SK-N-SH (cell line): ENCODE data around the gene ANKRD18B. TPM values are rescaled to one million over a fixed set of nuclear protein-coding genes. Genes with fewer than 3 reads are reported as not detected.
"Not testable (repeated sequence)": the region's sequence is repeated elsewhere in the genome, so short reads cannot be mapped to it uniquely, and the experiment has no call there.

Experiments used
- CTCF ChIA-PET: fragments of 300-600, 350-600 bp; formaldehyde crosslinking; extraction: SDS; loops from one replicate; lab custom pipeline; 2021; lab: Yijun Ruan, JAX
- POLR2A ChIA-PET: fragments of 350-600 bp; sonication (Branson Sonifier 250); formaldehyde crosslinking; extraction: SDS; loops from one replicate; lab custom pipeline; 2020; ENCODE audit warnings: antibody characterized with exemption, inconsistent platforms; lab: Yijun Ruan, JAX
- DNase-seq: peaks from one replicate; pipeline ENCODE4 v3.0.0; 2012
- H2AFZ ChIP-seq: fragments of 200-600 bp; sonication (generic); 2 replicates; pipeline ENCODE4 v1.8.1; 2016; ENCODE audit warnings: antibody characterized with exemption, mild to moderate bottlenecking, low read depth
- H3F3A ChIP-seq: fragments of 200-600 bp; sonication (generic); replicated peaks from 2 replicates; pipeline ENCODE3; 2016; ENCODE audit warnings: antibody characterized with exemption, mild to moderate bottlenecking; ENCODE audit not compliant: insufficient read depth
- H3K27ac ChIP-seq, 2 experiments: fragments of 200-500 bp in 1 of 2; fragments of 200-600 bp in 1 of 2; sonication (Bioruptor generic) in 1 of 2; sonication (generic), shearing (Covaris generic) in 1 of 2; 2 replicates each; pipeline versions ENCODE4 v1.5.1 to v1.6.1; 2014 to 2016; ENCODE audit warnings: low read depth in 2 of 2, inconsistent platforms in 1 of 2, low read length in 1 of 2, mild to moderate bottlenecking in 1 of 2, mixed read lengths in 1 of 2
- H3K27me3 ChIP-seq: fragments of 200-600 bp; sonication (generic), shearing (Covaris generic); 2 replicates; pipeline ENCODE4 v1.6.1; 2016; ENCODE audit warnings: mixed run types; ENCODE audit not compliant: insufficient read depth
- H3K36me3 ChIP-seq, 2 experiments: fragments of 200-500 bp in 1 of 2; fragments of 200-600 bp in 1 of 2; sonication (Bioruptor generic) in 1 of 2; sonication (generic) in 1 of 2; replicated peaks in 1 of 2; 2 replicates each; pipeline versions ENCODE3 to v1.5.1; 2014 to 2016; ENCODE audit warnings: low read length in 1 of 2, mild to moderate bottlenecking in 1 of 2; ENCODE audit not compliant: insufficient read depth in 2 of 2, control insufficient read depth in 1 of 2
- H3K4me1 ChIP-seq, 2 experiments: fragments of 200-500 bp in 1 of 2; fragments of 200-600 bp in 1 of 2; sonication (Bioruptor generic) in 1 of 2; sonication (generic), shearing (Covaris generic) in 1 of 2; 2 replicates each; pipeline versions ENCODE4 v1.5.1 to v1.6.1; 2014 to 2016; ENCODE audit warnings: low read depth in 1 of 2, low read length in 1 of 2, mixed run types in 1 of 2; ENCODE audit not compliant: insufficient read depth in 2 of 2, control insufficient read depth in 1 of 2
- H3K4me2 ChIP-seq: fragments of 200-600 bp; sonication (generic), shearing (Covaris generic); 2 replicates; pipeline ENCODE4 v1.6.1; 2017; ENCODE audit warnings: mixed run types
- H3K4me3 ChIP-seq, 2 experiments: fragments of 200-500 bp in 1 of 2; fragments of 200-600 bp in 1 of 2; sonication (Bioruptor generic) in 1 of 2; sonication (generic), shearing (Covaris generic) in 1 of 2; 2 replicates each; pipeline versions ENCODE4 v1.5.1 to v1.8.1; 2014 to 2016; ENCODE audit warnings: low read depth in 2 of 2, inconsistent platforms in 1 of 2, low read length in 1 of 2, mild to moderate bottlenecking in 1 of 2, mixed read lengths in 1 of 2, moderate library complexity in 1 of 2
- H3K79me2 ChIP-seq: fragments of 200-600 bp; sonication (generic); 2 replicates; pipeline ENCODE4 v1.8.1; 2017; ENCODE audit warnings: mild to moderate bottlenecking; ENCODE audit not compliant: insufficient read depth
- H3K9ac ChIP-seq: fragments of 200-600 bp; sonication (generic); 2 replicates; pipeline ENCODE4 v1.6.1; 2017; ENCODE audit warnings: mixed run types
- H3K9me2 ChIP-seq: fragments of 200-600 bp; sonication (generic); 2 replicates; pipeline ENCODE4 v1.6.1; 2017; ENCODE audit warnings: mixed run types
- H3K9me3 ChIP-seq: fragments of 200-600 bp; sonication (generic); 2 replicates; pipeline ENCODE4 v1.6.1; 2017; ENCODE audit warnings: mixed run types, mild to moderate bottlenecking, moderate library complexity
- H4K20me1 ChIP-seq: fragments of 200-600 bp; sonication (generic); 2 replicates; pipeline ENCODE4 v1.6.1; 2017; ENCODE audit warnings: mild to moderate bottlenecking, mixed run types; ENCODE audit not compliant: insufficient read depth
- WGBS: methylation state at CpG from one replicate; pipeline ENCODE4 v1.1.6; 2017; ENCODE audit warnings: low lambda C conversion rate; 5-methylcytosine and 5-hydroxymethylcytosine counted together
- polyA plus RNA-seq, 3 experiments: library from polyadenylated mRNA; depleted of rRNA; stranded (reverse); fragments of >200 nt; gene quantifications; 2 replicates each; pipeline ENCODE4 v1.2.3, GENCODE V29; 2012

The ANKRD18B gene
- polyA plus RNA-seq, 1 of the 3 experiments (the other 2 are of a cell fraction): 2.3 TPM

DNA sequence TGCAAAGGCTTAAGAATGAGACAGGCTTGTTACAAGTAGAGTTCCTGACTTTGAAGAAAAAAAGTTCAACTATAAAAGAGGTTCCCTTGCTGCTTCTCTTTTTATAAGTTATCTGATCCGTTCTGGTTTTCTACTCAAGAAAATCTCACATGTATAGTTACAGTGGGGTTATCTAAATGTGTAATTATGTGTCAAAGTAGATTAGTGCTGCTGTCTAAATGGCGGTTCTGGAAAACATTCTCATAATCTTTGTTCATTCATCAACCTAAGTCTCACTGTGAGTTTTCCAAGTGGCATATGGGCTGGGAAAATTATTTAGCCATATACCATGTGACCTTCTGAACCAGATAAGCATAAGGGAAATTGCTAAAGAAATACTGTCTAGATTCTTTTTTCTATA, 21.7 kb downstream of the ANKRD18B start:
- DNase-seq, H3F3A ChIP-seq, H3K9ac ChIP-seq, H3K9me2 ChIP-seq, H3K27ac ChIP-seq, H3K9me3 ChIP-seq, H3K4me1 ChIP-seq, CTCF ChIA-PET, H3K36me3 ChIP-seq, H3K4me2 ChIP-seq, H3K4me3 ChIP-seq, POLR2A ChIA-PET, H2AFZ ChIP-seq, H3K27me3 ChIP-seq, H4K20me1 ChIP-seq, H3K79me2 ChIP-seq: not testable (repeated sequence)
- WGBS: 55% methylated on average over 2 of the region's 2 CpGs

DNA sequence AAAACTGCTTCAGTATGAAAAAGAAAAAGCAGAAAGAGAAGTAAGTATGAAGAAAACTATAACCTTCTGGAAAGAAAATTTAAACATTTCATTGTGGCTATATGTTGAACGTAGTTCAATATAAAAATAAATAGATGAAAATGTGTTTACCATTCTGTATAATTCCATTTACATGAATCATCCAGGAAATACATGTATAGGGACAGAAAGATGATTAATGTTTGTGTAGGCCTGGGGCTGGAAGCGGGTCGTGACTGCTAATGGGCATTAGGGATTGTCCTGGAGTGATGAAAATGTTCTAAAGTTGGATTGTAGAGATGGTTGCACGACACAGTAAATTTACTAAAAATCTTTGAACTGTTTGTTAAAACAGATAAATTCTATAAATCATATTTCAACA, 24.8 kb downstream of the ANKRD18B start:
- DNase-seq, H2AFZ ChIP-seq, H3K36me3 ChIP-seq, H3K9ac ChIP-seq, H3F3A ChIP-seq, H3K9me2 ChIP-seq, H3K9me3 ChIP-seq, H3K79me2 ChIP-seq, H3K4me1 ChIP-seq, H4K20me1 ChIP-seq, H3K27me3 ChIP-seq, POLR2A ChIA-PET, CTCF ChIA-PET, H3K4me3 ChIP-seq, H3K4me2 ChIP-seq: not testable (repeated sequence)
- WGBS: 71% methylated on average over 4 of the region's 4 CpGs
- H3K27ac ChIP-seq: peak overlapping the region in 1 of 2 experiments; percentile 45; a peak in 1 of 4 replicates

DNA sequence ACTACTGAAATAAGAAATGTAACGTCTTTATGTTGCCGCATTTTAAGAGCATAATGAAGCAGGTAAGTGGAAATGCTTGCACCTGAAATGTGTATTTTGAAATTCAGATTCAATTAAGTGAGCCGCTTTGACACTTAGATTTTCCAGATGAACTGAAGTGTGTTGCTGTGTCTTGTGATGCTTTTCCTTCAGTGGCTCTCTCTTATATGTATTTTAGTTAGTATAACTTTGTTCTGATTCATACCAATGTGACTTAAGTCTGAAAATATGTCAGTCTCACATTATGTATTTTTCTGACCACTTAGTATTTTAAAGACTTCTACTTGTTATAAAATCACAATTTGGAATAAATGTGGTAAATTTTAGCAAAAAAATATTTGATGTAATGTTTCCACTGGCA, 25.4 kb downstream of the ANKRD18B start:
- H3K4me2 ChIP-seq, POLR2A ChIA-PET: not testable (repeated sequence)

DNA sequence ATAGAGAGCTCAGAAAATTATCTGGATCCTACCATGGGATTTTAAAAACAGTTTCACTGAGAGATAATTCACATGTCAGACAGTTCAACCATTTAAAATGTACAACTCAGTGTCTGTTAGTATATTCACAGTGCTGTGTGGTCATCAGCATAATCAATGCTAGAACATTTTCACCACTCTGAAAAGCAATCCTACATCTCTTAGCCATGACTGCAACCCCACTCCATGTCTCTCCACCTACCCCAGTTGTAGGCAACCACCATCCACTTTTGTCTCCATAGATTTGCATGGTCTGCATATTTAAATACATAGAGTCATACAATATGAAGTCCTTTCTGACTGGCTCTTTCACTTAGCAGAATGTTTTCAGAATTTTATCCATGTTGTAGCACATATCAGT, 27.1 kb downstream of the ANKRD18B start:
- H3K79me2 ChIP-seq, H3K4me1 ChIP-seq, H3K4me2 ChIP-seq, H2AFZ ChIP-seq, H3K9ac ChIP-seq, H3K27ac ChIP-seq, H4K20me1 ChIP-seq, H3K36me3 ChIP-seq, H3K4me3 ChIP-seq, H3F3A ChIP-seq, H3K9me2 ChIP-seq, H3K27me3 ChIP-seq, CTCF ChIA-PET, H3K9me3 ChIP-seq, DNase-seq, POLR2A ChIA-PET: not testable (repeated sequence)

More for the DNA sequence above, 25.4 kb downstream of the ANKRD18B start:
- H2AFZ ChIP-seq, H3K36me3 ChIP-seq, CTCF ChIA-PET, H4K20me1 ChIP-seq, H3K4me1 ChIP-seq, H3K4me3 ChIP-seq, H3K9me2 ChIP-seq, H3K79me2 ChIP-seq, DNase-seq, H3K27me3 ChIP-seq, H3K9me3 ChIP-seq, H3K9ac ChIP-seq, H3F3A ChIP-seq: not testable (repeated sequence)
- H3K27ac ChIP-seq: peak overlapping the region in 1 of 2 experiments; percentile 45; a peak in 2 of 4 replicates
- WGBS: 84% methylated on average over 3 of the region's 3 CpGs

DNA sequence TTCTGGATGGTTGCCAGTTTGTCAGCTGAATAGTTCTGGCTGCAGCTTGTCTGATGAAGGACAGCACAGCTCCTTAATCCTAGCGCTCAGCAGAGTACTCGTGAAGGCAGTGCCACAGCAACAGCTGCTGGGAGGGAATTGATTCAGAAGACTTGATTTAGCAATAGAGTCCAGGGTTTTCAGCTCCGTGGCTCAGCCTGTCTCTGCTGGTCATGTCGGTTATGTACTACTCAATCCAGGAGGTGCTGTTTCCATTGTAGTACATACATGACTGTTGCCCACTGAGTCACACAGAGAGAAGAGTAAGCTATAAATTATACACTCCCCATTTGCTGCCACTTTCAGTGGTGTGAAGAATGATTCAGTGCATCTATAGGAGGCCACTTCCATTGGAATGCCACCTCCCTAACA, 28.3 kb downstream of the ANKRD18B start:
- H3K9me3 ChIP-seq, H3F3A ChIP-seq, CTCF ChIA-PET, H3K79me2 ChIP-seq, DNase-seq, H3K27me3 ChIP-seq, H3K27ac ChIP-seq, H3K4me1 ChIP-seq, H3K9ac ChIP-seq, POLR2A ChIA-PET, H3K4me2 ChIP-seq, H3K9me2 ChIP-seq, H3K4me3 ChIP-seq, H3K36me3 ChIP-seq, H4K20me1 ChIP-seq, H2AFZ ChIP-seq: not testable (repeated sequence)
- 86% methylated on average over 4 of the region's 4 CpGs for WGBS
